Suprapubic skin (tissue), 4 donors: ENCODE measurements around the gene EIF2B5. TPM values are rescaled to one million over a fixed set of nuclear protein-coding genes. Genes with fewer than 3 reads are reported as not detected.

ENCODE experiments used
- DNase-seq, 2 donors: peaks; one replicate each; pipeline ENCODE4 v3.0.0-alpha.2; 2019; ENCODE audit warnings: low spot score in 2 of 2
- H3K27ac ChIP-seq: fragments of 200-600 bp; sonication (generic); one replicate; pipeline ENCODE4 v1.5.1; 2019
- H3K27me3 ChIP-seq: fragments of 200-600 bp; sonication (generic); one replicate; pipeline ENCODE4 v1.5.1; 2019
- H3K36me3 ChIP-seq: fragments of 200-600 bp; sonication (generic); one replicate; pipeline ENCODE4 v1.5.1; 2019
- H3K4me1 ChIP-seq: fragments of 200-600 bp; sonication (generic); one replicate; pipeline ENCODE4 v1.5.1; 2019
- H3K4me3 ChIP-seq: fragments of 200-600 bp; sonication (generic); one replicate; pipeline ENCODE4 v1.5.1; 2019; ENCODE audit warnings: mild to moderate bottlenecking
- H3K9me3 ChIP-seq: fragments of 200-600 bp; sonication (generic); one replicate; pipeline ENCODE4 v1.5.1; 2019
- EP300 ChIP-seq: sonication (generic); formaldehyde crosslinking; IDR thresholded peaks from one replicate; pipeline ENCODE4 v1.6.1; 2017; ENCODE audit warnings: antibody characterized with exemption
- POLR2A ChIP-seq, 2 donors: fragments of 450-650 bp; IDR thresholded peaks; one replicate each; pipeline ENCODE4 v1.6.1; 2017; ENCODE audit warnings: antibody characterized with exemption in 2 of 2, mild to moderate bottlenecking in 2 of 2, moderate library complexity in 2 of 2
- POLR2AphosphoS5 ChIP-seq, 3 donors: sonication (generic); formaldehyde crosslinking; IDR thresholded peaks; one replicate each; pipeline ENCODE4 v1.6.1; 2017; ENCODE audit warnings: antibody characterized with exemption in 3 of 3
- WGBS: methylation state at CpG from one replicate; pipeline ENCODE4 v1.1.5; 2018; 5-methylcytosine and 5-hydroxymethylcytosine counted together
- total RNA-seq, 4 donors: library from RNA; depleted of rRNA; stranded (reverse); fragments of >200 nt; gene quantifications; one replicate each; pipeline ENCODE4 v1.1.0, GENCODE V29; 2016
- TF ChIP-seq, protein P1 (sequence below), 2 donors: fragments of 200-600 bp in 1 of 2; fragments of 450-650 bp in 1 of 2; sonication (generic) in 1 of 2; IDR thresholded peaks; one replicate each; pipeline ENCODE4 v1.5.1; 2016 to 2019; ENCODE audit warnings: antibody characterized with exemption in 2 of 2, mild to moderate bottlenecking in 1 of 2, moderate library complexity in 1 of 2

The EIF2B5 gene
- total RNA-seq, 4 donors from 2014 or later: 34.6 to 70.9 (median 46.2) TPM

DNA sequence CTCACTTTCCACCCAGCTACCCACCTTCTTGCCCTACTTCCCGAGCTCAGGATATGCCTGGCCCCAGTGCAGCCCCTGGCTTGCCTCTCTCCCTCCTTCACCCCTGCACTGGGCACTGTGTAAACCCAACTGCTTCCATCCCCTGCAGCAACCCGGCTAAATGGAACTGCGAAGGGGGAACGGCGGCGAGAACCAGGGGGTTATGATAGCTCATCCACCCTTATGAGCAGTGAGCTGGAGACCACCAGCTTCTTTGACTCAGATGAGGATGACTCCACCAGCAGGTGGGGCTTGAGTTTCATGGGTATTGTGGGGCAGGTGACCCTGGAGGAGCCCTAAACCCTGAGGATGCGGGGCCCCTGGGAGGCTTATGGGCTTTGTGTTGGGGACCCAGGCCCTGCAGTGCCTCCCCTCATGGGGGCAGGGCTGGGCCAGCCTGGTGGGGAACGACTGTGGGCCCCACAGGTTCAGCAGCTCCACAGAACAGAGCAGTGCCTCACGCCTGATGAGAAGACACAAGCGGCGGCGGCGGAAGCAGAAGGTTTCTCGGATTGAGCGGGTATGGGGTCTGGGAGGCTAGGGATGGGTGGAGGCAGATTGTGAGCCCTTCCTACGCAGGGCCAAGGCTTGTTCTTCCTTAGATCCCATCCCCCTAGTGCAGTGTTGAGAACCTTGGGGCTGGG is 29.6 kb downstream of the EIF2B5 start:
- Histone ChIP-seq H3K36me3 (peaks cover 68% of the 10 kb centered on the region), H3K27me3 (no peaks in the 10 kb centered on the region), H3K4me3 (no peak overlapping the region), H3K9me3 (no peaks in the 10 kb centered on the region), H3K4me1 (peaks cover 21% of the 10 kb centered on the region), H3K27ac (no peak overlapping the region)
- no peak for DNase-seq
- TF ChIP-seq, protein P1, sequence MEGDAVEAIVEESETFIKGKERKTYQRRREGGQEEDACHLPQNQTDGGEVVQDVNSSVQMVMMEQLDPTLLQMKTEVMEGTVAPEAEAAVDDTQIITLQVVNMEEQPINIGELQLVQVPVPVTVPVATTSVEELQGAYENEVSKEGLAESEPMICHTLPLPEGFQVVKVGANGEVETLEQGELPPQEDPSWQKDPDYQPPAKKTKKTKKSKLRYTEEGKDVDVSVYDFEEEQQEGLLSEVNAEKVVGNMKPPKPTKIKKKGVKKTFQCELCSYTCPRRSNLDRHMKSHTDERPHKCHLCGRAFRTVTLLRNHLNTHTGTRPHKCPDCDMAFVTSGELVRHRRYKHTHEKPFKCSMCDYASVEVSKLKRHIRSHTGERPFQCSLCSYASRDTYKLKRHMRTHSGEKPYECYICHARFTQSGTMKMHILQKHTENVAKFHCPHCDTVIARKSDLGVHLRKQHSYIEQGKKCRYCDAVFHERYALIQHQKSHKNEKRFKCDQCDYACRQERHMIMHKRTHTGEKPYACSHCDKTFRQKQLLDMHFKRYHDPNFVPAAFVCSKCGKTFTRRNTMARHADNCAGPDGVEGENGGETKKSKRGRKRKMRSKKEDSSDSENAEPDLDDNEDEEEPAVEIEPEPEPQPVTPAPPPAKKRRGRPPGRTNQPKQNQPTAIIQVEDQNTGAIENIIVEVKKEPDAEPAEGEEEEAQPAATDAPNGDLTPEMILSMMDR (IDR thresholded peaks at IDR 0.05): no peak
- no peak for TF ChIP-seq EP300
- no peak for TF ChIP-seq POLR2A (IDR thresholded peaks at IDR 0.05)
- TF ChIP-seq POLR2AphosphoS5 (IDR thresholded peaks at IDR 0.05): no peak
- WGBS: 89% methylated on average over 16 of the region's 16 CpGs

DNA sequence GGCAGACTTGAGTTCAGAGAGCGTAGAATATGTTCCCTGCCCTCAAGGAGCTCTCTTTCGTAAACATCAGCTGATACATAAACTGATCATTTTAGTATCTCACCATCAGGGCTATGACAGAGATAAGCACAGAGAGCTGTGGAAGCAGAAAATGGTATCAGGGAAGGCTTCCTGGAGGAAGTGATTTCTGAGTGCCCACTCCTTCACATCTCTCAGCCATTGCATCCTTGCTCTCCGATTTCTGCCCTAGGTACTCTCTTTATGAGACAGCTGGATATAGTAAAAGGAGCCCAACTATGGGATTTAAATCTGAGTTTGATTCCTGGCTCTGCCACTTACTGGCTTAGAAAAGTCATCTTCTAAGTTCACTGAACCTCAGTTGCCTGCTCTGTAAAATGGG is 30.4 kb downstream of the EIF2B5 start:
- H3K36me3 ChIP-seq: peaks cover 75% of the 10 kb centered on the region
- H3K4me3 ChIP-seq: no peak overlapping the region
- no peak for DNase-seq
- H3K9me3 ChIP-seq: no peaks in the 10 kb centered on the region
- H3K4me1 ChIP-seq: peaks cover 16% of the 10 kb centered on the region
- 100% methylated on average over 3 of the region's 3 CpGs for WGBS
- no peaks in the 10 kb centered on the region for H3K27me3 ChIP-seq
- H3K27ac ChIP-seq: no peak overlapping the region
- TF ChIP-seq, protein P1 (IDR thresholded peaks at IDR 0.05): no peak
- TF ChIP-seq POLR2AphosphoS5 (IDR thresholded peaks at IDR 0.05) (no peak), POLR2A (IDR thresholded peaks at IDR 0.05) (no peak), EP300 (no peak)

- Histone ChIP-seq H3K36me3 (peaks cover 87% of the 10 kb centered on the region), H3K4me3 (no peak overlapping the region), H3K27ac (no peak overlapping the region), H3K9me3 (no peaks in the 10 kb centered on the region), H3K4me1 (peaks cover 4% of the 10 kb centered on the region), H3K27me3 (no peaks in the 10 kb centered on the region)
- 98% methylated on average over 6 of the region's 6 CpGs for WGBS
- no peak for DNase-seq
- TF ChIP-seq POLR2AphosphoS5 (IDR thresholded peaks at IDR 0.05): no peak
- no peak for TF ChIP-seq POLR2A (IDR thresholded peaks at IDR 0.05)
- TF ChIP-seq, protein P1 (IDR thresholded peaks at IDR 0.05): no peak
- no peak for TF ChIP-seq EP300
These were observed 31.5 kb downstream of the EIF2B5 start for GRCh38 chr3:184166671-184167070.

DNA sequence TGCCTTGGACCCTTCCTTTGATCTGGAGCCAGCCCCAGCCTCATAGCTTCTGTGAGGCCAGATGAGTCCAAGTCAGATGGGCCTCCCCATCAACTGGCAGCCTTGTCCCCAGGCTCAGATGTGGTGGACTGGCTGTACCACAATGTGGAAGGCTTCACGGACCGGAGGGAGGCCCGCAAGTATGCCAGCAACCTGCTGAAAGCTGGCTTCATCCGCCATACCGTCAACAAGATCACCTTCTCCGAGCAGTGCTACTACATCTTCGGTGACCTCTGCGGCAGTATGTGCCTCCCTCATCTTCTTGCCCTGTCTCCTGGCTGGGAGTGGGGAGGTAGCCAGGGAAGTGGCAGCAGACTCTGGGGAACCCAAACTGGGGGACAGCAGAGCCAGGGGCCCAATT is 32.6 kb downstream of the EIF2B5 start:
- TF ChIP-seq EP300 (no peak), POLR2AphosphoS5 (IDR thresholded peaks at IDR 0.05) (no peak), POLR2A (IDR thresholded peaks at IDR 0.05) (no peak)
- TF ChIP-seq, protein P1 (IDR thresholded peaks at IDR 0.05): no peak
- no peaks in the 10 kb centered on the region for H3K27me3 ChIP-seq
- peaks cover 91% of the 10 kb centered on the region for H3K36me3 ChIP-seq
- H3K4me1 ChIP-seq: no peaks in the 10 kb centered on the region
- DNase-seq: no peak
- no peaks in the 10 kb centered on the region for H3K9me3 ChIP-seq
- H3K27ac ChIP-seq: no peak overlapping the region
- no peak overlapping the region for H3K4me3 ChIP-seq
- 80% methylated on average over 8 of the region's 8 CpGs for WGBS

DNA sequence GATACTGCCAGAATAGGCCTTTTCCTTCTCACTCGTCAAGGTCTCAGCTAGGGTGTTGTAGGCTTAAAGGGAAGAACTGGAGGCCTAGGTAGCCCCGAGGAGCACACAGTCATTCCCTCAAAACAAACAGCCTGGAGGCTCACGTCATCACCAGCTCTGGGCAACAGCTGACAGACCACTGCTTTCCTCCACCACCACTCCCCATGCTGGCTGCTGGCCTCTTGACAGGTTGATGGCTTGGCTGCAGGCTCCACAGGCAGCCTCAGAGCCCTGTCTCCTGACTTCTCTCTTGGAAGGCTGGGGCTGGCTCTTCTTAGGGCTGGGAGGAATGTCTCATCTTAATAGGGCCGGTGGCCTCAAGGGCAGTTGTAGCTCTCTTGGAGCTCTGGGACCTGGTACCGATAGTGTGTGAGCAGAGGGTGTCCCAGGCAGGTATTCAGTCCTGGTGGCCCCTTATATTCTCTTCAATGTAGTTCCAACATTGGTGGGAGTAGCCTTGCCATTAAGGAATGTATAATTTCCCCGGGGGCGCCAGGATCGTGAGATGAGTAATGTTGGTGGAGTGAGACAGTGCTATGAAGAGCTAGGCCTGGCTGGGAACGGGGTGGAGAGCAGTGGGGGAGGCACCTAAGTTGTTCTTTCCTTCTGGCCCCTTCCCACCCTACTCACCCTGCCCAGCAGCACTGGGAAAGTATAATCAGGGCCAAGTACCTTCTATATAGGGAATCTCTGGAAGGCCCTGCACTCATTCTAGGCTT is 33.4 kb downstream of the EIF2B5 start:
- no peak for TF ChIP-seq EP300
- no peak for DNase-seq
- H3K27me3 ChIP-seq: no peaks in the 10 kb centered on the region
- H3K27ac ChIP-seq: no peak overlapping the region
- no peaks in the 10 kb centered on the region for H3K9me3 ChIP-seq
- peaks cover 86% of the 10 kb centered on the region for H3K36me3 ChIP-seq
- WGBS: 59% methylated on average over 9 of the region's 9 CpGs
- peaks cover 6% of the 10 kb centered on the region for H3K4me1 ChIP-seq
- H3K4me3 ChIP-seq: no peak overlapping the region
